ENCODE measurements around the gene RETN. TPM values are rescaled to one million over a fixed set of nuclear protein-coding genes. Genes with fewer than 3 reads are reported as not detected.
A peak's percentile ranks its signal among the peaks of the same experiment; 100 is the strongest.
"Not testable (repeated sequence)": the region's sequence is repeated elsewhere in the genome, so short reads cannot be mapped to it uniquely, and the experiment has no call there.

RETN gene
- total RNA-seq, 2 experiments from 2014 or later, result not detected

DNA sequence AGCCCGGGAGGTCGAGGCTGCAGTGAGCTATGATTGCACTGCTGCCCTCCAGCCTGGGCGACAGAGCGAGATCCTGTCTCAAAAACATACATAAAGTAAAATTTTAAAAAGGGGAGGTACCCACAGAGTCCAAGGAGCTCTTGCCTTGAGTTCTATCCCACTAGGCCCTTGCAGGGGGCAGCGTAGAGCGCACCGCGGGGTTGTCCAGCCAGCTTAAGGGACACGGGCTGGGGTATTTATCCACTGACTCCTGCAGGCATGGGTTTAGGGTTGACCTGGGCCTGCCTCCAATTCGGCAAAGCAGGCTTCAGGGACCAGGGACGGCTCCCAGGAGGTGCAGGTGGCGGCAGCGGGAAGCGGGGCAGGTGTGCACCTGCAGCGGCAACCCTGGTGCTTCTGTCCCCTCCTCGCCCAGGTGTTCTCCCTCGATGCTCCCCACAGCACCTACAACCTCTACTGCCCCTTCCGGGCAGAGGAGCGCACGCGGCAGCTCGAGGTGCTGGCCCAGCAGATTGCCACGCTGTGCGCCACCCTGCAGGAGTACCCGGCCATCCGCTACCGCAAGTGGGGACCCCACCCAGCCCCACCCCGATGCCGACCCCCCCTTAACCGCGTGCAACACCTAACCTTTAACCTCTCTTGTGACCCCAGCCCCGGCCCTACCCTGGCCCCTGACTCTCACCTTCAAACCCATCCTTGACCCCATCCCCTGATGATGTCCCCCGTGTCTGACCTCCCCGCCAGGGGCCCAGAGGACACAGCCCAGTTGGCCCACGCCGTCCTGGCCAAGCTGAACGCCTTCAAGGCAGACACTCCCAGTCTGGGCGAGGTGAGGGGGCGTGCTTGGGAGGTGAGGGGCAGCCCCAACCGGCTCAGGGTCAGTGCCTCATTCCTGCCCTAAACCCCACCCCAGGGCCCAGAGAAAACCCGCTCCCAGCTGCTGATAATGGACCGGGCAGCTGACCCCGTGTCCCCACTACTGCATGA lies 27.3 kb upstream of the RETN start:
- Mint-ChIP-seq H3K4me3 (no peak overlapping the region), H3K27me3 (no peaks in the 10 kb centered on the region), H3K27ac (no peak overlapping the region), H3K4me1 (ENCODE audit: low read depth) (peaks cover 29% of the 10 kb centered on the region), H3K9me3 (no peaks in the 10 kb centered on the region), H3K36me3 (ENCODE audit: low read depth) (peaks cover 35% of the 10 kb centered on the region)
- Histone ChIP-seq H3K4me3 (ENCODE audit: low read length) (no peak overlapping the region), H3K27me3 (ENCODE audit: control insufficient read depth in 1 of 2, insufficient read depth in 2 of 2, low read length in 2 of 2) (no peaks in the 10 kb centered on the region), H3K9me3 (ENCODE audit: control insufficient read depth in 1 of 2, insufficient read depth in 1 of 2, low read length in 2 of 2) (no peaks in the 10 kb centered on the region), H3K4me1 (ENCODE audit: insufficient read depth, low read length) (peaks cover 39% of the 10 kb centered on the region), H3K27ac (ENCODE audit: low read depth in 1 of 2, low read length in 2 of 2) (no peak overlapping the region), H3K36me3 (ENCODE audit: insufficient read depth, low read length) (peaks cover 46% of the 10 kb centered on the region)
- intact Hi-C loops (cut with DNase I, micrococcal nuclease), result no loop called here
- ChIA-PET POLR2A (interaction anchor here (0.5 to 2.3 kb wide), 3 partner anchors 12 to 1129 kb away, joined by 3 to 9 read pairs (median 6); partner anchors contain the start of genes PET100 and XAB2), CTCF (no interaction called here)
- ATAC-seq (ENCODE audit: poor library complexity) (no peak), DNase-seq (no peak)
- TF ChIP-seq, protein P1, sequence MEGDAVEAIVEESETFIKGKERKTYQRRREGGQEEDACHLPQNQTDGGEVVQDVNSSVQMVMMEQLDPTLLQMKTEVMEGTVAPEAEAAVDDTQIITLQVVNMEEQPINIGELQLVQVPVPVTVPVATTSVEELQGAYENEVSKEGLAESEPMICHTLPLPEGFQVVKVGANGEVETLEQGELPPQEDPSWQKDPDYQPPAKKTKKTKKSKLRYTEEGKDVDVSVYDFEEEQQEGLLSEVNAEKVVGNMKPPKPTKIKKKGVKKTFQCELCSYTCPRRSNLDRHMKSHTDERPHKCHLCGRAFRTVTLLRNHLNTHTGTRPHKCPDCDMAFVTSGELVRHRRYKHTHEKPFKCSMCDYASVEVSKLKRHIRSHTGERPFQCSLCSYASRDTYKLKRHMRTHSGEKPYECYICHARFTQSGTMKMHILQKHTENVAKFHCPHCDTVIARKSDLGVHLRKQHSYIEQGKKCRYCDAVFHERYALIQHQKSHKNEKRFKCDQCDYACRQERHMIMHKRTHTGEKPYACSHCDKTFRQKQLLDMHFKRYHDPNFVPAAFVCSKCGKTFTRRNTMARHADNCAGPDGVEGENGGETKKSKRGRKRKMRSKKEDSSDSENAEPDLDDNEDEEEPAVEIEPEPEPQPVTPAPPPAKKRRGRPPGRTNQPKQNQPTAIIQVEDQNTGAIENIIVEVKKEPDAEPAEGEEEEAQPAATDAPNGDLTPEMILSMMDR (IDR thresholded peaks at IDR 0.05), result no peak

DNA sequence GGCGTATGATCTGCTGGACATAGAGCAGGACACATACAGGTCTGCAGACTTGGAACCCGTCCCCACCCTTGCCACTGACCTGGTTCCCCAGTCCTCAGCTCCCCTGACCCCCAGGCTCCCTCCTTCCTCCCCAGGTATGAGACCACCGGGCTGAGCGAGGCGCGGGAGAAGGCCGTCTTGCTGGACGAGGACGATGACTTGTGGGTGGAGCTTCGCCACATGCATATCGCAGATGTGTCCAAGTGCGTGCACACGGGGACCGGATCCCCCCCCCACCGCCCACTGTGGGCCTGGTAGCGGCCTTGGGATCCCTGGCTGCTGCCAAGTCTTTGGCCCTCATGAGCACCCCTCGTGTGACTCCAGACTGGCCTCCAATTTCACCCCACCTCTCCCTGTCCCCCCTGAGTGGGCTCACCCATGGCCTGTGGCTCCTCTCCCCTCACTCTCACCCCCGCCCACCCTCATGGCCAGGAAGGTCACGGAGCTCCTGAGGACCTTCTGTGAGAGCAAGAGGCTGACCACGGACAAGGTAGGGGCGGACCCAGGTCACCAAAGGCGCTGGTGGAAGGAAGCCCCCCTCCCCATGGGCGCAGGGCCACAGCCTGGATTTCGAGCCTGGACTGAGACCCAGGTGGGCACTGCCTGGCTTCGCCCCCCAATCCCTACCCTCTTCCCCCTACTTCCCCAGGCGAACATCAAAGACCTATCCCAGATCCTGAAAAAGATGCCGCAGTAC lies 26.4 kb upstream of the RETN start:
- TF ChIP-seq, protein P1 (IDR thresholded peaks at IDR 0.05), result no peak
- DNase-seq (peak in 1 of 14 experiments; percentile 28), ATAC-seq (ENCODE audit: poor library complexity) (no peak)
- Mint-ChIP-seq H3K27ac (no peak overlapping the region), H3K4me1 (ENCODE audit: low read depth) (peaks cover 25% of the 10 kb centered on the region), H3K27me3 (no peaks in the 10 kb centered on the region), H3K36me3 (ENCODE audit: low read depth) (peaks cover 30% of the 10 kb centered on the region), H3K4me3 (no peak overlapping the region), H3K9me3 (no peaks in the 10 kb centered on the region)
- H3K27ac ChIP-seq (ENCODE audit: low read depth in 1 of 2, low read length in 2 of 2), result no peak overlapping the region
- ChIA-PET POLR2A (interaction anchor here (2.3 kb wide), 1 partner anchor 13 kb away, joined by 9 read pairs; the partner anchor contains the start of genes PET100 and XAB2), CTCF (interaction anchor here (0.8 kb wide), 1 partner anchor 9 kb away, joined by 3 read pairs; no protein-coding TSS in a partner anchor)
- H3K27me3 ChIP-seq (ENCODE audit: control insufficient read depth in 1 of 2, insufficient read depth in 2 of 2, low read length in 2 of 2), result no peaks in the 10 kb centered on the region
- peaks cover 54% of the 10 kb centered on the region for H3K36me3 ChIP-seq (ENCODE audit: insufficient read depth, low read length)
- intact Hi-C loops (cut with DNase I, micrococcal nuclease), result no loop called here
- H3K4me3 ChIP-seq (ENCODE audit: low read length), result no peak overlapping the region
- no peaks in the 10 kb centered on the region for H3K9me3 ChIP-seq (ENCODE audit: control insufficient read depth in 1 of 2, insufficient read depth in 1 of 2, low read length in 2 of 2)
- H3K4me1 ChIP-seq (ENCODE audit: insufficient read depth, low read length), result peaks cover 34% of the 10 kb centered on the region

- Mint-ChIP-seq H3K9me3 (no peaks in the 10 kb centered on the region), H3K36me3 (ENCODE audit: low read depth) (peaks cover 35% of the 10 kb centered on the region), H3K4me1 (ENCODE audit: low read depth) (peaks cover 19% of the 10 kb centered on the region), H3K27me3 (no peaks in the 10 kb centered on the region), H3K4me3 (no peak overlapping the region), H3K27ac (peak overlapping the region; percentile 17)
- Histone ChIP-seq H3K9me3 (ENCODE audit: control insufficient read depth in 1 of 2, insufficient read depth in 1 of 2, low read length in 2 of 2) (no peaks in the 10 kb centered on the region), H3K4me1 (ENCODE audit: insufficient read depth, low read length) (peaks cover 29% of the 10 kb centered on the region), H3K27me3 (ENCODE audit: control insufficient read depth in 1 of 2, insufficient read depth in 2 of 2, low read length in 2 of 2) (no peaks in the 10 kb centered on the region), H3K4me3 (ENCODE audit: low read length) (no peak overlapping the region), H3K27ac (ENCODE audit: low read depth in 1 of 2, low read length in 2 of 2) (no peak overlapping the region), H3K36me3 (ENCODE audit: insufficient read depth, low read length) (peaks cover 55% of the 10 kb centered on the region)
- POLR2A ChIA-PET, result interaction anchor here (2.3 kb wide), 1 partner anchor 14 kb away, joined by 9 read pairs; the partner anchor contains the start of genes PET100 and XAB2
- intact Hi-C loops (cut with DNase I, micrococcal nuclease), result no loop called here
- TF ChIP-seq, protein P1 (IDR thresholded peaks at IDR 0.05), result no peak
- DNase-seq (peak in 1 of 14 experiments; percentile 34), ATAC-seq (ENCODE audit: poor library complexity) (no peak)
- CTCF ChIA-PET, result interaction anchor here (0.8 kb wide), 1 partner anchor 9 kb away, joined by 3 read pairs; no protein-coding TSS in a partner anchor
Measured at GRCh38 chr19:7643031-7643415, 25.8 kb upstream of the RETN start.

DNA sequence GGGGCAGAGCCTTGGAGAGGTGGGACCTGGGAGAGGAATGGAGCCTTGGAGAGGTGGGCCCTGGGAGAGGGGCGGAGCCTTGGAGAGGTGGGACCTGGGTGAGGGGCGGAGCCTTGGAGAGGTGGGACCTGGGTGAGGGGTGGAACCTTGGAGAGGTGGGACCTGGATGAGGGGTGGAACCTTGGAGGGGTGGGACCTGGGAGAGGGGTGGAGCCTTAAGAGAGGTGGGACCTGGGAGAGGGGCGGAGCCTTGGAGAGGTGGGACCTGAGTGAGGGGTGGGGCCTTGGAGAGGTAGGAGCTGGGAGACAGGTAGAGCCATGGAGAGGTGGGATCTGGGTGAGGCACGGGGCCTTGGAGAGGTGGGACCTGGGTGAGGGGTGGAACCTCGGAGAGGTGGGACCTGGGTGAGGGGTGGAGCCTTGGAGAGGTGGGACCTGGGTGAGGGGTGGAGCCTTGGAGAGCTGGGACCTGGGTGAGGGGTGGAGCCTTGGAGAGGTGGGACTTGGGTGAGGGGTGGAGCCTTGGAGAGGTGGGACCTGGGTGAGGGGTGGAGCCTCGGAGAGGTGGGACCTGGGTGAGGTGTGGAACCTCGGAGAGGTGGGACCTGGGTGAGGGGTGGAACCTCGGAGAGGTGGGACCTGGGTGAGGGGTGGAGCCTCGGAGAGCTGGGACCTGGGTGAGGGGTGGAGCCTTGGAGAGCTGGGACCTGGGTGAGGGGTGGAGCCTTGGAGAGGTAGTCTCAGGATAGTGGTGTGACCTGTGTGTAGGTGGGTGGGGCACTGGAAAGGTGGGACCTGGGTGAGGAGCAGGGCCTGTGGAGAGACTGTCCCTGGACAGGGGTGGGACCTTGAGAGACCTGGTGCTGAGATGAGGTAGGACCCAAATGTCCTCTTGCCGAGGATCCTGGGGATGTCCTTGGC lies 25.0 kb upstream of the RETN start:
- peaks cover 16% of the 10 kb centered on the region for H3K4me1 Mint-ChIP-seq (ENCODE audit: low read depth)
- peak overlapping the region; percentile 17 for H3K27ac Mint-ChIP-seq
- H3K9me3 ChIP-seq (ENCODE audit: control insufficient read depth in 1 of 2, insufficient read depth in 1 of 2, low read length in 2 of 2); H3K27ac ChIP-seq (ENCODE audit: low read depth in 1 of 2, low read length in 2 of 2); H3K27me3 Mint-ChIP-seq; H3K9me3 Mint-ChIP-seq; H3K4me3 ChIP-seq (ENCODE audit: low read length); H3K27me3 ChIP-seq (ENCODE audit: control insufficient read depth in 1 of 2, insufficient read depth in 2 of 2, low read length in 2 of 2); POLR2A ChIA-PET; H3K4me3 Mint-ChIP-seq; intact Hi-C loops (cut with DNase I, micrococcal nuclease): not testable (repeated sequence)
- H3K4me1 ChIP-seq (ENCODE audit: insufficient read depth, low read length), result peaks cover 20% of the 10 kb centered on the region
- DNase-seq (peak in 3 of 14 experiments; percentile 26 to 70 (median 50)), ATAC-seq (ENCODE audit: poor library complexity) (peak; percentile 19)
- H3K36me3 ChIP-seq (ENCODE audit: insufficient read depth, low read length), result peaks cover 50% of the 10 kb centered on the region
- peaks cover 40% of the 10 kb centered on the region for H3K36me3 Mint-ChIP-seq (ENCODE audit: low read depth)
- CTCF ChIA-PET, result interaction anchor here (1.8 kb wide), 1 partner anchor 37 kb away, joined by 5 read pairs; the partner anchor contains the start of gene TRAPPC5
